SK-N-SH (cell line): ENCODE data around the gene HSD11B2. TPM values are rescaled to one million over a fixed set of nuclear protein-coding genes. Genes with fewer than 3 reads are reported as not detected.

Source experiments
- CTCF ChIA-PET: fragments of 300-600, 350-600 bp; formaldehyde crosslinking; extraction: SDS; loops from one replicate; lab custom pipeline; 2021; lab: Yijun Ruan, JAX
- POLR2A ChIA-PET: fragments of 350-600 bp; sonication (Branson Sonifier 250); formaldehyde crosslinking; extraction: SDS; loops from one replicate; lab custom pipeline; 2020; ENCODE audit warnings: antibody characterized with exemption, inconsistent platforms; lab: Yijun Ruan, JAX
- DNase-seq: peaks from one replicate; pipeline ENCODE4 v3.0.0; 2012
- H2AFZ ChIP-seq: fragments of 200-600 bp; sonication (generic); 2 replicates; pipeline ENCODE4 v1.8.1; 2016; ENCODE audit warnings: antibody characterized with exemption, mild to moderate bottlenecking, low read depth
- H3F3A ChIP-seq: fragments of 200-600 bp; sonication (generic); replicated peaks from 2 replicates; pipeline ENCODE3; 2016; ENCODE audit warnings: antibody characterized with exemption, mild to moderate bottlenecking; ENCODE audit not compliant: insufficient read depth
- H3K27ac ChIP-seq, 2 experiments: fragments of 200-500 bp in 1 of 2; fragments of 200-600 bp in 1 of 2; sonication (Bioruptor generic) in 1 of 2; sonication (generic), shearing (Covaris generic) in 1 of 2; 2 replicates each; pipeline versions ENCODE4 v1.5.1 to v1.6.1; 2014 to 2016; ENCODE audit warnings: low read depth in 2 of 2, inconsistent platforms in 1 of 2, low read length in 1 of 2, mild to moderate bottlenecking in 1 of 2, mixed read lengths in 1 of 2
- H3K27me3 ChIP-seq: fragments of 200-600 bp; sonication (generic), shearing (Covaris generic); 2 replicates; pipeline ENCODE4 v1.6.1; 2016; ENCODE audit warnings: mixed run types; ENCODE audit not compliant: insufficient read depth
- H3K36me3 ChIP-seq, 2 experiments: fragments of 200-500 bp in 1 of 2; fragments of 200-600 bp in 1 of 2; sonication (Bioruptor generic) in 1 of 2; sonication (generic) in 1 of 2; replicated peaks in 1 of 2; 2 replicates each; pipeline versions ENCODE3 to v1.5.1; 2014 to 2016; ENCODE audit warnings: low read length in 1 of 2, mild to moderate bottlenecking in 1 of 2; ENCODE audit not compliant: insufficient read depth in 2 of 2, control insufficient read depth in 1 of 2
- H3K4me1 ChIP-seq, 2 experiments: fragments of 200-500 bp in 1 of 2; fragments of 200-600 bp in 1 of 2; sonication (Bioruptor generic) in 1 of 2; sonication (generic), shearing (Covaris generic) in 1 of 2; 2 replicates each; pipeline versions ENCODE4 v1.5.1 to v1.6.1; 2014 to 2016; ENCODE audit warnings: low read depth in 1 of 2, low read length in 1 of 2, mixed run types in 1 of 2; ENCODE audit not compliant: insufficient read depth in 2 of 2, control insufficient read depth in 1 of 2
- H3K4me2 ChIP-seq: fragments of 200-600 bp; sonication (generic), shearing (Covaris generic); 2 replicates; pipeline ENCODE4 v1.6.1; 2017; ENCODE audit warnings: mixed run types
- H3K4me3 ChIP-seq, 2 experiments: fragments of 200-500 bp in 1 of 2; fragments of 200-600 bp in 1 of 2; sonication (Bioruptor generic) in 1 of 2; sonication (generic), shearing (Covaris generic) in 1 of 2; 2 replicates each; pipeline versions ENCODE4 v1.5.1 to v1.8.1; 2014 to 2016; ENCODE audit warnings: low read depth in 2 of 2, inconsistent platforms in 1 of 2, low read length in 1 of 2, mild to moderate bottlenecking in 1 of 2, mixed read lengths in 1 of 2, moderate library complexity in 1 of 2
- H3K79me2 ChIP-seq: fragments of 200-600 bp; sonication (generic); 2 replicates; pipeline ENCODE4 v1.8.1; 2017; ENCODE audit warnings: mild to moderate bottlenecking; ENCODE audit not compliant: insufficient read depth
- H3K9ac ChIP-seq: fragments of 200-600 bp; sonication (generic); 2 replicates; pipeline ENCODE4 v1.6.1; 2017; ENCODE audit warnings: mixed run types
- H3K9me2 ChIP-seq: fragments of 200-600 bp; sonication (generic); 2 replicates; pipeline ENCODE4 v1.6.1; 2017; ENCODE audit warnings: mixed run types
- H3K9me3 ChIP-seq: fragments of 200-600 bp; sonication (generic); 2 replicates; pipeline ENCODE4 v1.6.1; 2017; ENCODE audit warnings: mixed run types, mild to moderate bottlenecking, moderate library complexity
- H4K20me1 ChIP-seq: fragments of 200-600 bp; sonication (generic); 2 replicates; pipeline ENCODE4 v1.6.1; 2017; ENCODE audit warnings: mild to moderate bottlenecking, mixed run types; ENCODE audit not compliant: insufficient read depth
- CHD2 ChIP-seq: fragments of 150-350 bp; IDR thresholded peaks from 2 replicates; pipeline ENCODE4 v1.6.1; 2018; ENCODE audit warnings: low read length; ENCODE audit not compliant: partially characterized antibody
- EZH2phosphoT487 ChIP-seq: fragments of 200-600 bp; sonication (generic); IDR thresholded peaks from 2 replicates; pipeline ENCODE4 v1.6.1; 2017; ENCODE audit warnings: low read depth, mixed run types, mild to moderate bottlenecking, antibody characterized with exemption, moderate library complexity, borderline replicate concordance
- FOXM1 ChIP-seq: IDR thresholded peaks from 2 replicates; pipeline ENCODE4 v1.4.0; 2012; ENCODE audit warnings: low read depth, mild to moderate bottlenecking
- GATA2 ChIP-seq: sonication (generic); formaldehyde crosslinking; IDR thresholded peaks from 2 replicates; pipeline ENCODE4 v1.5.0; 2020; ENCODE audit warnings: mild to moderate bottlenecking, missing genetic modification reagents
- MEF2A ChIP-seq: IDR thresholded peaks from 2 replicates; pipeline ENCODE4 v1.4.0; 2012; ENCODE audit warnings: low read depth, borderline replicate concordance
- POLR2AphosphoS5 ChIP-seq: IDR thresholded peaks from 2 replicates; pipeline ENCODE4 v1.6.1; 2012; ENCODE audit warnings: low read depth, low read length
- RAD21 ChIP-seq: IDR thresholded peaks from 2 replicates; pipeline ENCODE4 v1.6.1; 2012; ENCODE audit warnings: mild to moderate bottlenecking, low read length
- RCOR1 ChIP-seq: fragments of 150-350 bp; IDR thresholded peaks from 2 replicates; pipeline ENCODE4 v1.6.1; 2017; ENCODE audit warnings: antibody characterized with exemption, low read length
- RFX5 ChIP-seq: IDR thresholded peaks from 2 replicates; pipeline ENCODE4 v1.6.1; 2012; ENCODE audit warnings: mild to moderate bottlenecking, improper control_type of control experiment, low read length
- SIN3A ChIP-seq: IDR thresholded peaks from 2 replicates; pipeline ENCODE4 v1.6.1; 2012; ENCODE audit warnings: low read depth, mild to moderate bottlenecking, low read length, moderate library complexity, borderline replicate concordance
- TAF1 ChIP-seq: IDR thresholded peaks from 2 replicates; pipeline ENCODE4 v1.6.1; 2012; ENCODE audit warnings: low read depth, mild to moderate bottlenecking, low read length, moderate library complexity, borderline replicate concordance
- TCF12 ChIP-seq: IDR thresholded peaks from 2 replicates; pipeline ENCODE4 v1.4.0; 2012
- TEAD4 ChIP-seq: IDR thresholded peaks from 2 replicates; pipeline ENCODE4 v1.4.0; 2012; ENCODE audit warnings: mild to moderate bottlenecking, borderline replicate concordance; ENCODE audit not compliant: insufficient read depth
- WGBS: methylation state at CpG from one replicate; pipeline ENCODE4 v1.1.6; 2017; ENCODE audit warnings: low lambda C conversion rate; 5-methylcytosine and 5-hydroxymethylcytosine counted together
- polyA plus RNA-seq, 3 experiments: library from polyadenylated mRNA; depleted of rRNA; stranded (reverse); fragments of >200 nt; gene quantifications; 2 replicates each; pipeline ENCODE4 v1.2.3, GENCODE V29; 2012
- TF ChIP-seq, protein P1 (sequence below): IDR thresholded peaks from 2 replicates; pipeline ENCODE4 v1.6.1; 2012; ENCODE audit warnings: mild to moderate bottlenecking, low read depth, low read length, moderate library complexity
- TF ChIP-seq, protein P2 (sequence below): IDR thresholded peaks from 2 replicates; pipeline ENCODE4; 2012
- TF ChIP-seq, protein P3 (sequence below): IDR thresholded peaks from 2 replicates; pipeline ENCODE4 v1.4.0; 2012; ENCODE audit warnings: low read depth, borderline replicate concordance
- TF ChIP-seq, protein P4 (sequence below): fragments of 150-350 bp; IDR thresholded peaks from 2 replicates; pipeline ENCODE4 v1.6.1; 2016; ENCODE audit warnings: mild to moderate bottlenecking, low read depth, low read length

Gene HSD11B2
- polyA plus RNA-seq, 1 of the 3 experiments (the other 2 are of a cell fraction), result 0.23 TPM

DNA sequence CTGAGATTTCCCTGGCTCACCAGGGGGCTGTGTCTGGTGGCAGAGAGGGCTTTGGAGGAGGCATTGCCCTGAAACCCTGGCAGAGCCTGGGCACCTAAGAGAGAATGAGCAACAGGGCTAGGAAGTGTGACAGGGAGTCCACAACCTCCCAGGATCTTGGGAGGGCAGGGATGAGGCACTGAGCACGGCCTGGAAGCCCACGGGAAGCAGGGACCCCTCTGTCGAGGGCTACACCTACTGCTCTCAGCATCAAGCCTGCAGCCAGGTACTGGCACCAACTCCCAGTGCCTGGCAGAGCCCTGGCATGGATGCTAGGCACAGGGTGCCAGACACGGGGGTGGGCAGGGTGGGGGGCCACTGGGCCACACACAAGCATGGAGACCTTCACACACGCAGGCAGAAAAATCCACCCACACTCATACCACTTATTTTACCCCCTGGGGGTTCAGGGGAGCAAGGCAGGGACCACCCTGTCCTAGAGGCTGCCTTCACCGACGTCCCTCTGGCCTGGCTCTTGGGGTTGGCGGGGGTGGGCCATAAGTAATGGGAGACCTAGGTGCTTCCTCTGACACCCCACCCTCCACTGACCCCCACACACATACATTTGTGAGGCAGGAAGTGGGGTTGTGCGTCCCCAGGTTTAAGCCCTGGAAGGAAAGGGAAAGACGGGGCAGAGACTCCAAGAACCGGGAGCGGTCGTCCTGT is 970 bp upstream of the HSD11B2 start:
- H4K20me1 ChIP-seq, result no peaks in the 10 kb centered on the region
- CTCF ChIA-PET, result interaction anchor here (1.2 to 5.9 kb wide), 7 partner anchors 12 to 51 kb away, joined by 4 to 76 read pairs (median 9); partner anchors contain the start of genes ATP6V0D1 and ZDHHC1
- TF ChIP-seq CHD2 (no peak), GATA2 (CRISPR knock-in tag) (no peak), MEF2A (no peak), SIN3A (no peak), POLR2AphosphoS5 (no peak), TCF12 (no peak), RCOR1 (no peak), RFX5 (no peak), EZH2phosphoT487 (no peak), RAD21 (no peak), TEAD4 (no peak), TAF1 (no peak), FOXM1 (no peak)
- TF ChIP-seq, protein P1, sequence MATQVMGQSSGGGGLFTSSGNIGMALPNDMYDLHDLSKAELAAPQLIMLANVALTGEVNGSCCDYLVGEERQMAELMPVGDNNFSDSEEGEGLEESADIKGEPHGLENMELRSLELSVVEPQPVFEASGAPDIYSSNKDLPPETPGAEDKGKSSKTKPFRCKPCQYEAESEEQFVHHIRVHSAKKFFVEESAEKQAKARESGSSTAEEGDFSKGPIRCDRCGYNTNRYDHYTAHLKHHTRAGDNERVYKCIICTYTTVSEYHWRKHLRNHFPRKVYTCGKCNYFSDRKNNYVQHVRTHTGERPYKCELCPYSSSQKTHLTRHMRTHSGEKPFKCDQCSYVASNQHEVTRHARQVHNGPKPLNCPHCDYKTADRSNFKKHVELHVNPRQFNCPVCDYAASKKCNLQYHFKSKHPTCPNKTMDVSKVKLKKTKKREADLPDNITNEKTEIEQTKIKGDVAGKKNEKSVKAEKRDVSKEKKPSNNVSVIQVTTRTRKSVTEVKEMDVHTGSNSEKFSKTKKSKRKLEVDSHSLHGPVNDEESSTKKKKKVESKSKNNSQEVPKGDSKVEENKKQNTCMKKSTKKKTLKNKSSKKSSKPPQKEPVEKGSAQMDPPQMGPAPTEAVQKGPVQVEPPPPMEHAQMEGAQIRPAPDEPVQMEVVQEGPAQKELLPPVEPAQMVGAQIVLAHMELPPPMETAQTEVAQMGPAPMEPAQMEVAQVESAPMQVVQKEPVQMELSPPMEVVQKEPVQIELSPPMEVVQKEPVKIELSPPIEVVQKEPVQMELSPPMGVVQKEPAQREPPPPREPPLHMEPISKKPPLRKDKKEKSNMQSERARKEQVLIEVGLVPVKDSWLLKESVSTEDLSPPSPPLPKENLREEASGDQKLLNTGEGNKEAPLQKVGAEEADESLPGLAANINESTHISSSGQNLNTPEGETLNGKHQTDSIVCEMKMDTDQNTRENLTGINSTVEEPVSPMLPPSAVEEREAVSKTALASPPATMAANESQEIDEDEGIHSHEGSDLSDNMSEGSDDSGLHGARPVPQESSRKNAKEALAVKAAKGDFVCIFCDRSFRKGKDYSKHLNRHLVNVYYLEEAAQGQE, result no peak
- TF ChIP-seq, protein P2, sequence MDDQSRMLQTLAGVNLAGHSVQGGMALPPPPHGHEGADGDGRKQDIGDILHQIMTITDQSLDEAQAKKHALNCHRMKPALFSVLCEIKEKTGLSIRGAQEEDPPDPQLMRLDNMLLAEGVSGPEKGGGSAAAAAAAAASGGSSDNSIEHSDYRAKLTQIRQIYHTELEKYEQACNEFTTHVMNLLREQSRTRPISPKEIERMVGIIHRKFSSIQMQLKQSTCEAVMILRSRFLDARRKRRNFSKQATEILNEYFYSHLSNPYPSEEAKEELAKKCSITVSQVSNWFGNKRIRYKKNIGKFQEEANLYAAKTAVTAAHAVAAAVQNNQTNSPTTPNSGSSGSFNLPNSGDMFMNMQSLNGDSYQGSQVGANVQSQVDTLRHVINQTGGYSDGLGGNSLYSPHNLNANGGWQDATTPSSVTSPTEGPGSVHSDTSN, result no peak
- TF ChIP-seq, protein P3, sequence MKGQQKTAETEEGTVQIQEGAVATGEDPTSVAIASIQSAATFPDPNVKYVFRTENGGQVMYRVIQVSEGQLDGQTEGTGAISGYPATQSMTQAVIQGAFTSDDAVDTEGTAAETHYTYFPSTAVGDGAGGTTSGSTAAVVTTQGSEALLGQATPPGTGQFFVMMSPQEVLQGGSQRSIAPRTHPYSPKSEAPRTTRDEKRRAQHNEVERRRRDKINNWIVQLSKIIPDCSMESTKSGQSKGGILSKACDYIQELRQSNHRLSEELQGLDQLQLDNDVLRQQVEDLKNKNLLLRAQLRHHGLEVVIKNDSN, result no peak
- TF ChIP-seq, protein P4, sequence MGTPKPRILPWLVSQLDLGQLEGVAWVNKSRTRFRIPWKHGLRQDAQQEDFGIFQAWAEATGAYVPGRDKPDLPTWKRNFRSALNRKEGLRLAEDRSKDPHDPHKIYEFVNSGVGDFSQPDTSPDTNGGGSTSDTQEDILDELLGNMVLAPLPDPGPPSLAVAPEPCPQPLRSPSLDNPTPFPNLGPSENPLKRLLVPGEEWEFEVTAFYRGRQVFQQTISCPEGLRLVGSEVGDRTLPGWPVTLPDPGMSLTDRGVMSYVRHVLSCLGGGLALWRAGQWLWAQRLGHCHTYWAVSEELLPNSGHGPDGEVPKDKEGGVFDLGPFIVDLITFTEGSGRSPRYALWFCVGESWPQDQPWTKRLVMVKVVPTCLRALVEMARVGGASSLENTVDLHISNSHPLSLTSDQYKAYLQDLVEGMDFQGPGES, result no peak
- TF ChIP-seq, all 33 proteins: peak for 0
- Histone ChIP-seq H3K36me3 (no peaks in the 10 kb centered on the region), H3K27me3 (no peaks in the 10 kb centered on the region; the same call in 1 of the 2 replicates), H2AFZ (no peak overlapping the region), H3K9me2 (no peaks in the 10 kb centered on the region), H3K9ac (no peak overlapping the region), H3K4me1 (peaks cover 0 to 12% of the 10 kb centered on the region in 2 experiments; a peak in 1 of 4 replicates), H3F3A (no peaks in the 10 kb centered on the region), H3K79me2 (no peaks in the 10 kb centered on the region), H3K4me3 (peak overlapping the region in 1 of 2 experiments; percentile 40; a peak in 1 of 4 replicates), H3K9me3 (no peaks in the 10 kb centered on the region), H3K27ac (no peak overlapping the region), H3K4me2 (peak overlapping the region; percentile 74)
- no peak for DNase-seq
- POLR2A ChIA-PET, result no interaction called here
- 59% methylated on average over 9 of the region's 13 CpGs for WGBS
